ENCODE measurements around the gene TSPAN18. TPM values are rescaled to one million over a fixed set of nuclear protein-coding genes. Genes with fewer than 3 reads are reported as not detected.

Gene TSPAN18
- total RNA-seq, 6 donors from 2014 or later = 8.2 to 48.6 (median 17.5) TPM

DNA sequence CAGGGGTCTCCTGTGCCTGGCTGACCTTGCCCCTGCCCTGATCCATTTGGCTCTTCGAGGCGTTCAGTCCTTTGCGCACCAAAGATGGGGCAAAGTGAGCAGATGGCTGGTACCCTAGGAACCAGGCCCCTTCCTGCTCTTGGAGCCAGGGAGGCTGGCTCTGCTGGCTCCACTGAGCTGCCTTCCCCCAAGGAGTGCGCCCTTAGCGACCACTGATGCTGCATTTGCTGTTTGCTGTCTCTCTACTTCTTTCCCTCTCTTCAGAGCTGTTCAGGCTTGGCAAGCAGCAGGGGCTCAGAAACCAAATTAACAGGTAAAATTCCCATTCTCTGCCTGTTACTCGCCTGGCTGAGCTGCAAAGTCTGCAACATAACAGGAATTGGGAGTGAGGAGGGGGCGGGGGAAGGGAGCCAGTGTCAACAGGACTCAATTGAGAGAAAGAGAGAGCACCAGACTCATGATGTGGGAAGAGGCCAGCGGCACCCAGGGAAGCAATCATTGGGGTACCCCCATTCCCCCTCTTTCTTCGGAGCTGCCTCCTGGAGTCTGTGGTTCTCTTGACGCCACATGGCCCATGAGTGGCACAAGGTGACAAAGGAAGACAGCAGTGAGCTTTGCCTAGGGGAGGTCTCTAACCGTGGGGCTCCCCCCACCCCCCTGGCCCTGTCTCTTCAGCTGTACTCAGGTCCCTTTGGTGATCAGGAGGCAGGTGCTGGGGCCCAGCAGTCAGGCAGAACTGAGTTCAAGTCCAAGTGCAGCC lies 121.6 kb downstream of the TSPAN18 start:
- WGBS, 2 donors = 83% methylated on average over 9 to 11 of the region's 11 CpGs

DNA sequence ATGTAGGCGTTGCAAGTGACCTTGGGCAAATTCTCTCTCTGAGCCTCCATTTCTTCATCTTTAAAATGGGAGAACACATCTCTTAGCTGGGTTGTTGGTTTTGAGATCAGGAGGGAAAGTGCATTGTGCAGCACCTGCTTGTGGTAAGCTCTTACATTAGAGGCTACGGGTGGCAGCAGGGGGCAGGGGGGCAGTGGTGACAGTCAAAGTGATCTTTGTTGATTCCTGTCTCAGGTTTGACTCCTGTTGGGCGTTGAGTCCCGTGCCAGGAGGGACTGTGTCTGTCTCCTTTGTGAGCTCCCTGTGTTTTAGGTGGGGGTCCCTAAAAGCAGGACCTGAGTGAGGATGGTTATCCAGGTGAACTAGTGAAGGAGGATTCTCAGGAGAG lies 122.2 kb downstream of the TSPAN18 start:
- H3K9me3 ChIP-seq = peaks cover 0 to 12% (median 11%) of the 10 kb centered on the region in 4 donors
- WGBS, 2 donors = 94 to 95% methylated on average over 3 to 4 of the region's 4 CpGs
- no peak for DNase-seq
- ATAC-seq (ENCODE audit: low FRiP score in 2 of 2) = no peak
- H3K36me3 ChIP-seq = no peaks in the 10 kb centered on the region
- no peak overlapping the region for H3K4me3 ChIP-seq
- no peaks in the 10 kb centered on the region for H3K27me3 ChIP-seq
- no peaks in the 10 kb centered on the region for H3K4me1 ChIP-seq
- H3K27ac ChIP-seq = peak overlapping the region in 1 of 4 donors; percentile 13
- TF ChIP-seq, protein P1, sequence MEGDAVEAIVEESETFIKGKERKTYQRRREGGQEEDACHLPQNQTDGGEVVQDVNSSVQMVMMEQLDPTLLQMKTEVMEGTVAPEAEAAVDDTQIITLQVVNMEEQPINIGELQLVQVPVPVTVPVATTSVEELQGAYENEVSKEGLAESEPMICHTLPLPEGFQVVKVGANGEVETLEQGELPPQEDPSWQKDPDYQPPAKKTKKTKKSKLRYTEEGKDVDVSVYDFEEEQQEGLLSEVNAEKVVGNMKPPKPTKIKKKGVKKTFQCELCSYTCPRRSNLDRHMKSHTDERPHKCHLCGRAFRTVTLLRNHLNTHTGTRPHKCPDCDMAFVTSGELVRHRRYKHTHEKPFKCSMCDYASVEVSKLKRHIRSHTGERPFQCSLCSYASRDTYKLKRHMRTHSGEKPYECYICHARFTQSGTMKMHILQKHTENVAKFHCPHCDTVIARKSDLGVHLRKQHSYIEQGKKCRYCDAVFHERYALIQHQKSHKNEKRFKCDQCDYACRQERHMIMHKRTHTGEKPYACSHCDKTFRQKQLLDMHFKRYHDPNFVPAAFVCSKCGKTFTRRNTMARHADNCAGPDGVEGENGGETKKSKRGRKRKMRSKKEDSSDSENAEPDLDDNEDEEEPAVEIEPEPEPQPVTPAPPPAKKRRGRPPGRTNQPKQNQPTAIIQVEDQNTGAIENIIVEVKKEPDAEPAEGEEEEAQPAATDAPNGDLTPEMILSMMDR (IDR thresholded peaks at IDR 0.05) = no peak
- TF ChIP-seq POLR2AphosphoS5 (IDR thresholded peaks at IDR 0.05) (no peak), EP300 (IDR thresholded peaks at IDR 0.05) (no peak), POLR2A (IDR thresholded peaks at IDR 0.05) (no peak)

More for the DNA sequence above, 121.6 kb downstream of the TSPAN18 start:
- no peaks in the 10 kb centered on the region for H3K4me1 ChIP-seq
- no peak overlapping the region for H3K27ac ChIP-seq
- H3K9me3 ChIP-seq = peaks cover 0 to 12% (median 11%) of the 10 kb centered on the region in 4 donors
- TF ChIP-seq POLR2AphosphoS5 (IDR thresholded peaks at IDR 0.05) (no peak), POLR2A (IDR thresholded peaks at IDR 0.05) (no peak), EP300 (IDR thresholded peaks at IDR 0.05) (no peak)
- TF ChIP-seq, protein P1 (IDR thresholded peaks at IDR 0.05) = no peak
- no peaks in the 10 kb centered on the region for H3K27me3 ChIP-seq
- ATAC-seq (ENCODE audit: low FRiP score in 2 of 2) (no peak), DNase-seq (no peak)
- no peak overlapping the region for H3K4me3 ChIP-seq
- H3K36me3 ChIP-seq = no peaks in the 10 kb centered on the region

DNA sequence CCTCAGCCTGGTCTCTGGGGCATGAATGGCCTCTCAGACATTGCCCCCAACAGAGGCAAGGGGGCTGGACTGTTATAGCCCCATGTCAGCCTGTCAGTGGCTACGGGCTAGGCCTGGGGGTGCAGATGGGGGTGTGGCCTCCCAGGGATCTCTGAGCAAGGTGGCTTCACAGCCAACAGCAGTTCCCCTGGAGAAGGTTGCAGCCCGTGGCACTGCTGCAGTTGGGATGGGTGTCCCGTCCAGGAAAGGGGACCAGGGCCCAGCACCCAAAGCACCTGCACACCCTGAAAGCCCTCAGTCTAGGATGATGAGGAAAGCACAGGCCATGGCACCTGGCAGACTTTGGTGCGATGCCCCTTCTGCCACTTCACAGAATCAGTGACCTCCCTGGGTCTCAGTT lies 122.7 kb downstream of the TSPAN18 start:
- Histone ChIP-seq H3K27me3 (no peaks in the 10 kb centered on the region), H3K4me1 (no peaks in the 10 kb centered on the region), H3K27ac (peak overlapping the region in 2 of 4 donors; percentile 4 to 13), H3K9me3 (peaks cover 0 to 12% (median 10%) of the 10 kb centered on the region in 4 donors), H3K4me3 (no peak overlapping the region), H3K36me3 (no peaks in the 10 kb centered on the region)
- DNase-seq (peak in 1 of 2 donors; percentile 20), ATAC-seq (ENCODE audit: low FRiP score in 2 of 2) (no peak)
- WGBS, 2 donors = 69% methylated on average over 4 of the region's 4 CpGs; no CpG with 5 or more reads in 1 of the 2 donors
- TF ChIP-seq POLR2AphosphoS5 (IDR thresholded peaks at IDR 0.05) = no peak
- TF ChIP-seq POLR2A (IDR thresholded peaks at IDR 0.05) = no peak
- TF ChIP-seq, protein P1 (IDR thresholded peaks at IDR 0.05) = no peak
- TF ChIP-seq EP300 (IDR thresholded peaks at IDR 0.05) = no peak

DNA sequence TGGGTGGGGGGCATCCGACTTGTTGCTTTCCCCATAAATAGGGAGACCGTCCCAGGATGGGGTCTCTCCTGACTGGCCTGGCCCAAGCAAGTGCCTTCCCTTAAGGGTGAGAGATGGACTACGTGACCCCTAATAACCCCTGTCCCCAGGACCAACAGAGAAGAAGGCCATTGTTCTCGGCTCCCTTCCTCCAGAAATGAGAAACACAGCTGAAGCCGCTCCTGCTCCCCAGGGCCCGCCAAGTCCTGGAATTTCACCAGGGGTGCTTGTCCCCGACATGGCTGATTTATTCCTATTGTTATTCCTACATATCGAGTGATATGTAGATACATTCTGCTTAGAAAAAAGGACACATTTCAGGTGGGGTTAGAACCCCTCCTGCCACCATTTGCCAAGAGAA lies 123.2 kb downstream of the TSPAN18 start:
- no peak for DNase-seq
- no peak overlapping the region for H3K4me3 ChIP-seq
- H3K9me3 ChIP-seq = peaks cover 0 to 12% (median 9%) of the 10 kb centered on the region in 4 donors
- 69 to 85% methylated on average over 6 to 8 of the region's 8 CpGs for WGBS, 2 donors
- no peak for ATAC-seq (ENCODE audit: low FRiP score in 2 of 2)
- H3K27me3 ChIP-seq = no peaks in the 10 kb centered on the region
- peak overlapping the region in 2 of 4 donors; percentile 4 to 13 for H3K27ac ChIP-seq
- H3K4me1 ChIP-seq = no peaks in the 10 kb centered on the region
- no peak for TF ChIP-seq POLR2A (IDR thresholded peaks at IDR 0.05)
- TF ChIP-seq, protein P1 (IDR thresholded peaks at IDR 0.05) = no peak
- no peak for TF ChIP-seq POLR2AphosphoS5 (IDR thresholded peaks at IDR 0.05)
- TF ChIP-seq EP300 (IDR thresholded peaks at IDR 0.05) = no peak
- no peaks in the 10 kb centered on the region for H3K36me3 ChIP-seq
